ENCODE measurements around the gene DNM1.
"Not testable (repeated sequence)": the region's sequence is repeated elsewhere in the genome, so short reads cannot be mapped to it uniquely, and the experiment has no call there.

DNM1 gene

GRCh38 chr9:128178806-128179431 is 24.3 kb upstream of the DNM1 start:
- Histone ChIP-seq H3K9me3 (ENCODE audit: insufficient read depth, low read length) (peaks cover 7% of the 10 kb centered on the region; the same call in 1 of the 2 replicates), H3K27me3 (ENCODE audit: insufficient read depth, insufficient read length) (no peaks in the 10 kb centered on the region), H3K4me3 (ENCODE audit: insufficient read length, low read depth) (no peak overlapping the region), H3K36me3 (ENCODE audit: insufficient read depth, insufficient read length, low read length) (peaks cover 84% of the 10 kb centered on the region), H3K4me1 (ENCODE audit: insufficient read depth, insufficient read length) (peaks cover 18% of the 10 kb centered on the region), H3K9ac (ENCODE audit: insufficient read length, low read depth) (no peak overlapping the region)
- no peak for DNase-seq (ENCODE audit: low read depth, low spot score)
- TF ChIP-seq YY1 (IDR thresholded peaks at IDR 0.05; ENCODE audit: insufficient read depth, insufficient read length) = no peak
- TF ChIP-seq ZNF274 (IDR thresholded peaks at IDR 0.05; ENCODE audit: low read depth, low read length) = no peak
- no peak for TF ChIP-seq SUZ12 (IDR thresholded peaks at IDR 0.05; ENCODE audit: extremely low read depth, insufficient read depth, insufficient read length)

- Histone ChIP-seq H3K36me3 (ENCODE audit: insufficient read depth, insufficient read length, low read length) (peaks cover 74% of the 10 kb centered on the region), H3K4me1 (ENCODE audit: insufficient read depth, insufficient read length) (peaks cover 15% of the 10 kb centered on the region), H3K4me3 (ENCODE audit: insufficient read length, low read depth) (no peak overlapping the region), H3K27me3 (ENCODE audit: insufficient read depth, insufficient read length) (no peaks in the 10 kb centered on the region), H3K9ac (ENCODE audit: insufficient read length, low read depth) (no peak overlapping the region), H3K9me3 (ENCODE audit: insufficient read depth, low read length) (peaks cover 7% of the 10 kb centered on the region; the same call in 1 of the 2 replicates)
- DNase-seq (ENCODE audit: low read depth, low spot score) = no peak
- TF ChIP-seq ZNF274 (IDR thresholded peaks at IDR 0.05; ENCODE audit: low read depth, low read length) (no peak), YY1 (IDR thresholded peaks at IDR 0.05; ENCODE audit: insufficient read depth, insufficient read length) (no peak), SUZ12 (IDR thresholded peaks at IDR 0.05; ENCODE audit: extremely low read depth, insufficient read depth, insufficient read length) (no peak)
Measured at GRCh38 chr9:128180001-128180400, 23.2 kb upstream of the DNM1 start.

GRCh38 chr9:128180447-128180846 is 22.7 kb upstream of the DNM1 start:
- no peak for DNase-seq (ENCODE audit: low read depth, low spot score)
- Histone ChIP-seq H3K4me3 (ENCODE audit: insufficient read length, low read depth) (no peak overlapping the region), H3K9ac (ENCODE audit: insufficient read length, low read depth) (no peak overlapping the region), H3K36me3 (ENCODE audit: insufficient read depth, insufficient read length, low read length) (peaks cover 74% of the 10 kb centered on the region), H3K4me1 (ENCODE audit: insufficient read depth, insufficient read length) (peaks cover 15% of the 10 kb centered on the region), H3K27me3 (ENCODE audit: insufficient read depth, insufficient read length) (no peaks in the 10 kb centered on the region), H3K9me3 (ENCODE audit: insufficient read depth, low read length) (peaks cover 7% of the 10 kb centered on the region; the same call in 1 of the 2 replicates)
- TF ChIP-seq YY1 (IDR thresholded peaks at IDR 0.05; ENCODE audit: insufficient read depth, insufficient read length) = no peak
- no peak for TF ChIP-seq ZNF274 (IDR thresholded peaks at IDR 0.05; ENCODE audit: low read depth, low read length)
- no peak for TF ChIP-seq SUZ12 (IDR thresholded peaks at IDR 0.05; ENCODE audit: extremely low read depth, insufficient read depth, insufficient read length)

DNA sequence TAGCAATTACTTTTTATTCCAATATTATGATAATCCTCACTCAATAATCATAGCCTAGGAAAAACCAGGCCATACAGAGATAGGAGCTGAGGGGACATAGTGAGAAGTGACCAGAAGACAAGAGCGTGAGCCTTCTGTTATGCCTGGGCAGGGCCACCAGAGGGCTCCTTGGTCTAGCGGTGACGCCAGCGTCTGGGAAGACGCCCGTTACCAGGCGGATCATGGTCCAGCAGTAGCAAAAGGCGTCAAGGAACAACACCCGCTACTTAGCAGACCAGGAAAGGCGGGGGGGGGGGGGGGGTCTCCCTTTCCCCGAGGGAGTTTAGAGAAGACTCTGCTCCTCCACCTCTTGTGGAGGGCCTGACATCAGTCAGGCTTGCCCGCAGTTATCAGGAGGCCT is 21.7 kb upstream of the DNM1 start:
- H3K9ac ChIP-seq (ENCODE audit: insufficient read length, low read depth); H3K9me3 ChIP-seq (ENCODE audit: insufficient read depth, low read length); H3K27me3 ChIP-seq (ENCODE audit: insufficient read depth, insufficient read length); DNase-seq (ENCODE audit: low read depth, low spot score); H3K4me3 ChIP-seq (ENCODE audit: insufficient read length, low read depth): not testable (repeated sequence)
- peaks cover 16% of the 10 kb centered on the region for H3K4me1 ChIP-seq (ENCODE audit: insufficient read depth, insufficient read length)
- peaks cover 73% of the 10 kb centered on the region for H3K36me3 ChIP-seq (ENCODE audit: insufficient read depth, insufficient read length, low read length)

GRCh38 chr9:128182893-128183588 is 20.1 kb upstream of the DNM1 start:
- Histone ChIP-seq H3K4me3 (ENCODE audit: insufficient read length, low read depth) (no peak overlapping the region), H3K9ac (ENCODE audit: insufficient read length, low read depth) (no peak overlapping the region), H3K27me3 (ENCODE audit: insufficient read depth, insufficient read length) (no peaks in the 10 kb centered on the region), H3K9me3 (ENCODE audit: insufficient read depth, low read length) (peaks cover 7% of the 10 kb centered on the region; the same call in 1 of the 2 replicates), H3K36me3 (ENCODE audit: insufficient read depth, insufficient read length, low read length) (peaks cover 74% of the 10 kb centered on the region), H3K4me1 (ENCODE audit: insufficient read depth, insufficient read length) (peaks cover 10% of the 10 kb centered on the region)
- TF ChIP-seq YY1 (IDR thresholded peaks at IDR 0.05; ENCODE audit: insufficient read depth, insufficient read length) (no peak), ZNF274 (IDR thresholded peaks at IDR 0.05; ENCODE audit: low read depth, low read length) (no peak), SUZ12 (IDR thresholded peaks at IDR 0.05; ENCODE audit: extremely low read depth, insufficient read depth, insufficient read length) (no peak)
- no peak for DNase-seq (ENCODE audit: low read depth, low spot score)

- no peak for TF ChIP-seq SUZ12 (IDR thresholded peaks at IDR 0.05; ENCODE audit: extremely low read depth, insufficient read depth, insufficient read length)
- no peak for TF ChIP-seq YY1 (IDR thresholded peaks at IDR 0.05; ENCODE audit: insufficient read depth, insufficient read length)
- no peak for TF ChIP-seq ZNF274 (IDR thresholded peaks at IDR 0.05; ENCODE audit: low read depth, low read length)
- Histone ChIP-seq H3K36me3 (ENCODE audit: insufficient read depth, insufficient read length, low read length) (peaks cover 66% of the 10 kb centered on the region), H3K9ac (ENCODE audit: insufficient read length, low read depth) (no peak overlapping the region), H3K27me3 (ENCODE audit: insufficient read depth, insufficient read length) (no peaks in the 10 kb centered on the region), H3K4me3 (ENCODE audit: insufficient read length, low read depth) (no peak overlapping the region), H3K4me1 (ENCODE audit: insufficient read depth, insufficient read length) (peaks cover 16% of the 10 kb centered on the region), H3K9me3 (ENCODE audit: insufficient read depth, low read length) (no peaks in the 10 kb centered on the region)
- no peak for DNase-seq (ENCODE audit: low read depth, low spot score)
Measured at GRCh38 chr9:128185979-128186965, 16.9 kb upstream of the DNM1 start.

- Histone ChIP-seq H3K4me3 (ENCODE audit: insufficient read length, low read depth) (no peak overlapping the region), H3K9me3 (ENCODE audit: insufficient read depth, low read length) (no peaks in the 10 kb centered on the region), H3K36me3 (ENCODE audit: insufficient read depth, insufficient read length, low read length) (peaks cover 64% of the 10 kb centered on the region), H3K27me3 (ENCODE audit: insufficient read depth, insufficient read length) (no peaks in the 10 kb centered on the region), H3K9ac (ENCODE audit: insufficient read length, low read depth) (no peak overlapping the region), H3K4me1 (ENCODE audit: insufficient read depth, insufficient read length) (peaks cover 14% of the 10 kb centered on the region)
- no peak for TF ChIP-seq YY1 (IDR thresholded peaks at IDR 0.05; ENCODE audit: insufficient read depth, insufficient read length)
- no peak for TF ChIP-seq SUZ12 (IDR thresholded peaks at IDR 0.05; ENCODE audit: extremely low read depth, insufficient read depth, insufficient read length)
- no peak for TF ChIP-seq ZNF274 (IDR thresholded peaks at IDR 0.05; ENCODE audit: low read depth, low read length)
- no peak for DNase-seq (ENCODE audit: low read depth, low spot score)
Measured at GRCh38 chr9:128187361-128187760, 15.8 kb upstream of the DNM1 start.
